ENCODE data around the gene APOBEC2.

GRCh38 chr6:41059556-41059955, 6.6 kb downstream of the APOBEC2 start:
- TF ChIP-seq OSR1 (CRISPR knock-in tag; IDR thresholded peaks at IDR 0.05) = no peak
- TF ChIP-seq, protein P1, sequence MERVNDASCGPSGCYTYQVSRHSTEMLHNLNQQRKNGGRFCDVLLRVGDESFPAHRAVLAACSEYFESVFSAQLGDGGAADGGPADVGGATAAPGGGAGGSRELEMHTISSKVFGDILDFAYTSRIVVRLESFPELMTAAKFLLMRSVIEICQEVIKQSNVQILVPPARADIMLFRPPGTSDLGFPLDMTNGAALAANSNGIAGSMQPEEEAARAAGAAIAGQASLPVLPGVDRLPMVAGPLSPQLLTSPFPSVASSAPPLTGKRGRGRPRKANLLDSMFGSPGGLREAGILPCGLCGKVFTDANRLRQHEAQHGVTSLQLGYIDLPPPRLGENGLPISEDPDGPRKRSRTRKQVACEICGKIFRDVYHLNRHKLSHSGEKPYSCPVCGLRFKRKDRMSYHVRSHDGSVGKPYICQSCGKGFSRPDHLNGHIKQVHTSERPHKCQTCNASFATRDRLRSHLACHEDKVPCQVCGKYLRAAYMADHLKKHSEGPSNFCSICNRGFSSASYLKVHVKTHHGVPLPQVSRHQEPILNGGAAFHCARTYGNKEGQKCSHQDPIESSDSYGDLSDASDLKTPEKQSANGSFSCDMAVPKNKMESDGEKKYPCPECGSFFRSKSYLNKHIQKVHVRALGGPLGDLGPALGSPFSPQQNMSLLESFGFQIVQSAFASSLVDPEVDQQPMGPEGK (CRISPR knock-in tag; IDR thresholded peaks at IDR 0.05; ENCODE audit: borderline replicate concordance) = no peak
- no peak for TF ChIP-seq CREB5 (CRISPR knock-in tag; IDR thresholded peaks at IDR 0.05; ENCODE audit: low read depth)
- no peak for TF ChIP-seq TOX (CRISPR knock-in tag; IDR thresholded peaks at IDR 0.05; ENCODE audit: borderline replicate concordance)
- no peak for TF ChIP-seq ARNTL (CRISPR knock-in tag; IDR thresholded peaks at IDR 0.05; ENCODE audit: borderline replicate concordance, low read depth)
- no peak for TF ChIP-seq ZNF565 (CRISPR knock-in tag; conservative IDR thresholded peaks at IDR 0.05; ENCODE audit: low read depth)
- no peak for TF ChIP-seq ZNF8 (CRISPR knock-in tag; IDR thresholded peaks at IDR 0.05)
- TF ChIP-seq ZFP30 (CRISPR knock-in tag; IDR thresholded peaks at IDR 0.05) = no peak
